CMK (cell line): ENCODE results near the gene CDH4.

Source experiments
- DNase-seq: peaks from one replicate; pipeline ENCODE4 v3.0.0-alpha.2; 2010; ENCODE audit warnings: low read depth

CDH4 gene

GRCh38 chr20:61883857-61884393, 631.9 kb downstream of the CDH4 start:
- no peak for DNase-seq

- no peak for DNase-seq
These were observed 632.7 kb downstream of the CDH4 start for GRCh38 chr20:61884571-61885389.

DNA sequence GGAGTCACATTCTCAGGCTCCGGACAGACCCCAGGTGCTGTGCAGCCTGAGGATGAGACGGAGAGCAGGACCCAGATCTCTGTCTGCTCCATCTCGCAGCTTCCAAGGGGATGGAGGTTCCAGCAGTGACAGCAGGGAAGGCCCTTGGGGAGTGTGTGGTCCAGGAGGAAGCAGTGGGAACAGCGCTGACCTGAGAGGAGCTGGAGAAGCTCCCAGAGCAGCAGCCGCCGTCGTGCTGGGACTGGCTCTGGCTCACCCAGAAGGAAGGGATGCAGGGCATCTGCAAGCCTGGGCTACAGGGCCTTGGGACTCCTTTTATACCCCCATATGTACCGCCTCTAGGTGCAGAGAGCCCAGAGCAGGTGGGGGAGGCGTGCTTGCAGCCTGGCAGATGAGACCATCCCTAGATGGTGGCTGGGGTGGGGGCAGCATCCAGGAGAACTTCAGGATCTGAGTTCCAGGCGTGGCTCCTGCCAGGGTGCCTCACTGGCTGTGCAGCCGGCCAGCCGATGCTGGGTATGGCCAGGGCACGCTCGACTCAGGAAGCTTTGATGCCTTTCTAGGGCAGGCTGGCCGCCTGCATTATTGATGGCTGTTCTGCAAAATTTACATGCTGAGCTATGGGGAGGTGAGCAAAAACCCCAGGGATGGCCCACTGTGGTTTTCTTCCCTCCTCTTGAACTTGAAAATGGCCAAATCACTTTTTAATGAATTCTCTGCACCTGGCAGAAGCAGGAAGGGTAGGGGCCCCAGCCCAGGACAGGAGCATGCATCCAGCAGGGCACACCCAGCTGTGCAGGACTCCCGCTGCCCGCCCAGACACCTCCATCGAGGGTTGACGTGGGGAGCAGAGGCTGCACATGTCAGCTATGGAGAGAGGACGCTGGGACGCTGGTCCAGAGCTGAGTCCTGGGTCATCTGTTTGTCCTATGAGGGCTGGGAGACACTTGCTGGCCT, 634.0 kb downstream of the CDH4 start:
- DNase-seq = no peak

GRCh38 chr20:61886721-61887595, 634.9 kb downstream of the CDH4 start:
- peak; percentile 54 for DNase-seq

DNA sequence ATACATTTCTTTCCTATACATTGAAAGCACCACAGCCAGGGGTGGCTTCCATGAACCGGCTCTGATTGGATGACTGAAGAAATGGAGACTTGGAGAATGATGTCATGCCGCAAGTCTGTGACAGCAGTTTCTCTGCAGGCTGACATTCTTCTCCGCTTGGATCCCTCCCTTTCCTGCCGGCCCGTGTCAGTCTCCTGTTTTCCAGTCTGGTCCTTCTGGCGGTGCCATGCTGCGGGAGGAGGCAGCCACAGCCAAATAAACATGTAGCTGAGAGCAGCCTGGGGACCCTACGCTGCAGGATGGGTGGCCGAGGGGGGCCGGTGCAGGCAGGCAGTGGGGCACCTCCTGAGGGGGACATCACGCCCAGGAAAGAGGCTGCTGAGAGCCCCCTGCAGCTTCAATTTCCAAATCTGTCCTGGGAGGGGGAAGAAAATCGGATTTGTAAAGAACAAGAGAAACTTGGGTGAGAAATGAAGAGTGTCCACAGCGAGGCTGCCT, 635.6 kb downstream of the CDH4 start:
- DNase-seq = no peak

DNA sequence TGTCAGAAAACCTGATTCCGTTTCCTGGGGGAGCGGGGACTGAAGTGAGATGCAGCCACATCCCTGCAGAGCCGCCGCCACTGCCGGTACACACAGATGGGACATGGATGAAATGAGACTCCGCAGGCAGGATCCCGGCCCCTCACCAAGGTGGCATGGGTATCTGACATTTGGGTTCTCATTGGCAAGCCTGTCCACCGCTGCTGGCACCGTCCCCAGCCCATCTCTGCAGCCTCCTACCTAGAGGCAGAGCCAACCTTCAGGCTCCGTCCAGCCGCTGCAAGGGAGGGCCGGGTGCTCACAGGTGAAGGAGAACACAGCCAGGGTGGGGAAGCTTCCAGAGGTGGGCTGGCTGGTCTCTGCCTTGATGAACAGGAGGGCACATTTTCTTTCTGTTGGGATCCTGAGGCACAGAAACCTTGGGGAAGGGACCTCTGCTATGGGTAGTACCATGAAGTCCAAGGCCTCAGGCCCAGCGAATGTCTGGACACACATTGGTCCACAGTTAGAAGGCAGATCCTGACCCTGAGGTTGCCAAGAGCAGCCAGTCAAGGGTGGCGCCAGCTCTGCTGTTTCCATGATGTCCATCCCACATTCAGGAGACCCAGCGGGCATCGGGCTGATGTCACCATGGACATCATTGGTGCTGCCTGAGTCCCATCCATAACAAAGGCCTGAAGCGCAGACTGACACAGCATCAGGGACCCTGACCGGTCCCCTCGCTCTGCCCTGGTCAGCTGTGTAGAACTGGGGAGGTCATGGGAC, 636.2 kb downstream of the CDH4 start:
- DNase-seq = no peak

GRCh38 chr20:61889659-61890058, 637.6 kb downstream of the CDH4 start:
- no peak for DNase-seq

DNA sequence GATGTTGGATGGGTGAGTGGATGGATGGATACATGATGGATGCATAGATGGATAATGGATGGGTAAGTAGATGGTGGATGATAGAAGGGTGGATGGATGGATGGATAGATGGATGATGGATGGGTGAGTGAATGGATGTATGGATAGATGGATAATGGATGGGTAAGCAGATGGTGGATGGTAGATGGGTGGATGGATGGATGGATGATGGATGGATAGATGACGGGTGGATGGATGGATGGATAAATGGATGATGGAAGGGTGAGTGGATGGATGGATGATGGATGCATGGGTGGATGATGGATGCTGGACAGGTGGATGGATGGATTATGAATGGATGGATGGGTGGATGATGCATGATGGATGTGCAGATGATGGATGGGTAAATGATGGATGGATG, 638.1 kb downstream of the CDH4 start:
- DNase-seq = no peak

DNA sequence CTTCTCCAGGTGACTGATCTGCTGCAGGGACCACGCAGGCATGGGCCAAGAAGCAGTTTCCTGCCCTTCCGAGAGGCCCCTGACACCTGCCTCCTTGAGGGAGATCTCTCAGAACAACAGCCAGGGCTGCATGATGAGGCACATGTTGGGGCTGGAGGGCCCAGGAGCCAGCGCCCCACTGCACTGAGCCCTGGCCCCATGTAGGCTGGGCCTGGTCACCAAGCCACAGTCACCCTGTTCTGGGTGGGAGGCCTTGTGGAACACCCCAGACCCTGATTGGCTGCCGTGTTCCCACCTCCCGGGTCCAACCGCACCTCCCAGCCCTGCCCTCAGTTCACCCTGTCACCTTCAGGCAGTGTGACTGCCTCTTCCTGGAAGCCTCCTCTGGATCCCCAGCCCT, 639.4 kb downstream of the CDH4 start:
- DNase-seq = no peak

DNA sequence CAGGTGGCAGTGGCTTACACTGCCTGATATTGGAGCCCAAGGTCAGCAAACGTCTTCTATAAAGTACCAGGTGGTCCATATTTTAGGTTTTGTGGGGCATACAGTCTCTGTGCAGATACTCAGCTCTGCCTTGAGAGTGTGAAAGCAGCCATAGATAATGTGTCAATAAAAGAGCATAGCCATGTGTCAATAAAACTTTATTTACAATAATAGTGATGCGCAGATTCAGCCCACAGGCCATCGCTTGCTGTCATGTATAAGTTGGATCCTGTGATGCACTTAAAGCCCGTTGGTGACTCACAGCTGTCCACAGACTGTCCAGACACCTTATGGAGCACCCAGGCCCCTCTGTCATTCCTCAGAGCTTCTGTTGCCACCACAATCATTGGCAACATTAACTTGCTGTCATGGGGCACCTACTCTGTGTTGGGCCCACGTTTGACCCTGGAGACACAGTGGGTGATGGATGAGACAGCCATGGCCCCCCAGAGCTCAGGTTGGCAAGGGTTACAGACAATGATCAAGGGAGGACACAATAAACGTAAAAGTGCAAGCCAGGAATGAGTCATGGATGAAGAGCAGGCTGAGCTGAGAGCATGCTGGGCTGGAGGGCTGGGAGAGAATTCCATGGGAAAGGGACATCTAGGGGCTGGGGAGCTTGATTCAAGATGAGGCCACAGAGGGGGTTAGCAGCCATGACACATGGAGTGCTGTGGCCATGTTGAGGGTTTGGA, 640.0 kb downstream of the CDH4 start:
- DNase-seq = no peak

DNA sequence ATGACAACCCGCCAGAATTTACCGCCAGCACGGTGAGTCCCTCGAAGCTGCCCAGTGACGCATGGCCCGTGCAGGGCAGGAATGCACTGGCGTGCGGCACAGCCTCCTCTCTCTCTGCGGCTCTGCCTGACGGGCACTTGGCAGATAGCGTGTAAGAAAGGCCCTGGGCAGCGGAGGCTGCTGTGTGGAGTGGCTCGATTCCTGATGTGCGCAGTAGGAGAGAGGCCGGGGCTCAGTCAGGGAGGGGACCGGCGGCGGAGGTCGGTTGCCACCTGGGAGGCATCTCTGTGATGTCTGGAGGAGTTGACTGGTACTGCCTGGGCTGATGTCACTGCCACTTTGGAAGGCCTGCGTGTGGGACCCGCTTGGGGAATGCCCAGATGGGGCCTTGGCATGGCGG, 643.0 kb downstream of the CDH4 start:
- DNase-seq = no peak

- no peak for DNase-seq
These were observed 643.6 kb downstream of the CDH4 start for GRCh38 chr20:61895686-61896057.

- DNase-seq = no peak
These were observed 644.2 kb downstream of the CDH4 start for GRCh38 chr20:61896058-61896961.

DNA sequence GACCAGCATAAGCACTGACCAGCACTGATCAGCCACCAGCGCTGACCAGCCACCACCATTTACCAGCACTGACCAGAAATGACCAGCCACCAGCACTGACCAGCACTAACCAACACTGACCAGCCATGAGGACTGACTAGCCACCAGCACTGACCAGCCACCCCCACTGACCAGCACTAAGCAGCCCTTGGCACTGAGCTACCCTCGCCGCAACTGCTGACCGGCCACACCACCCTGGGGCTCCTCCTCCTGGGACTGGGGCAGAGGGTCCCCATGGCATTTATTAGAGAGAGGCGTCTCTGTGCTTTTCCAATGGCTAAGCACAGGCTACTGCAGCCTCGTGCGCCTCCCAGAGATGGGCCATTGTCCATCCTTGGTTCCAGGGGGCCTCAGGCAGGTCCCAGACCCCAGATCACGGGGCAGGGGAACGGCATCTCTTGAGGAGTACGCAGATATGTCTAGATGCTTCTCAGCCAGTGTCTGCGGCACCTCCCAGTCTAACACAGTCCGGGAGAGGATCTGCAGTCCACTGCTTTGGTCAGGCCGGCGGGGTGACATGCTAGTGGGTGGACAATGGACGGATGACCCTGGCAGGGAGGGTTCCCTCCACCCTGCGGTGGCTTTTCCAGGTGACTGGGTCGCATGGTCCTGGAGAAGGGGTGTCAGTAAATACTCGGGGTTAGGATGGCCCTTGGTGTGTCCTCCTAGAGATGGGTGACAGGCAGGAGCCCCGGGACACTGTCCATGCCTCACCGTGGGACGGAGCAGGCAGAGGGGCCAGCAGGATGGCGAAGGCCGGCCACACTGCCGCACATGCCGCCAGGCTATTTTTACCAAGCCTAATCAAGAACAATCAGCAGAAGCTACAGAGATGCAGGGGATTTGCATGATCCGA, 645.6 kb downstream of the CDH4 start:
- no peak for DNase-seq

DNA sequence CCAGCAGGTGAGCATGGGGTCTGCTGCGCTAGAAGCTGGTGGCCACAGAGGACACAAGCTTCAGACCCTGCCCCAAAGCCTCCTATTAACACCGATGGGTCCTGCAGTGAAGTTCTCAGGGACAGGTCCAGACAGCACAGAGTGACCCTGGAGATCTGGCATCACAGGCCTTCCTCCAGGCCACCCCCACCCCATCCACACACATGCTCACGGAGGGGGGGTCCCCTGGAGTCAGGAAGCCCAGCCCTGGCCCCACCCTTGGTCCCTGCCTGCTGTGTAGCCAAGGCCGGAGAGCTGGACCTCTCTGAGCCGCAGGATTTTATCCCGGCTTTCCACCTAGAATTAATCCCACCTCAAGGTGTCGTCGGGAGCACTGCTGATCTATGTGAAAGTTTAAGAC, 646.3 kb downstream of the CDH4 start:
- no peak for DNase-seq

- no peak for DNase-seq
These were observed 648.2 kb downstream of the CDH4 start for GRCh38 chr20:61900011-61900944.

- DNase-seq = no peak
These were observed 648.9 kb downstream of the CDH4 start for GRCh38 chr20:61900945-61901293.
